Neural cell (in vitro differentiated cells): ENCODE data around the gene OR5D16. TPM values are rescaled to one million over a fixed set of nuclear protein-coding genes. Genes with fewer than 3 reads are reported as not detected.

Experiments used
- H2AFZ ChIP-seq: fragments of 200-600, 300-800 bp; sonication (generic), shearing (Covaris generic); 2 replicates; pipeline ENCODE4 v1.6.0; 2014; ENCODE audit warnings: low read depth, mild to moderate bottlenecking, antibody characterized with exemption, low read length, moderate library complexity
- H3F3A ChIP-seq: fragments of 200-600 bp; shearing (Covaris generic); 2 replicates; pipeline ENCODE4 v1.6.1; 2016; ENCODE audit warnings: mild to moderate bottlenecking, moderate library complexity, mixed read lengths, antibody characterized with exemption, low read length; ENCODE audit not compliant: insufficient read depth, poor library complexity, severe bottlenecking
- H3K27ac ChIP-seq: fragments of 200-600, 300-800 bp; sonication (generic), shearing (Covaris generic); 2 replicates; pipeline ENCODE4 v1.5.1; 2014; ENCODE audit warnings: mild to moderate bottlenecking, low read length, moderate library complexity
- H3K27me3 ChIP-seq: fragments of 300-800, 200-600 bp; sonication (generic), shearing (Covaris generic); 2 replicates; pipeline ENCODE4 v1.6.0; 2014; ENCODE audit warnings: mild to moderate bottlenecking, low read depth, low read length, moderate library complexity; ENCODE audit not compliant: insufficient read depth
- H3K36me3 ChIP-seq: fragments of 300-800, 200-600 bp; sonication (generic), shearing (Covaris generic); 2 replicates; pipeline ENCODE4 v1.5.1; 2014; ENCODE audit warnings: mild to moderate bottlenecking, antibody characterized with exemption, low read length, moderate library complexity; ENCODE audit not compliant: insufficient read depth
- H3K4me2 ChIP-seq: fragments of 300-800, 200-600 bp; sonication (generic), shearing (Covaris generic); 2 replicates; pipeline ENCODE4 v1.6.0; 2014; ENCODE audit warnings: mild to moderate bottlenecking, low read length
- H3K4me3 ChIP-seq: fragments of 300-800, 200-600 bp; sonication (generic), shearing (Covaris generic); 2 replicates; pipeline ENCODE4 v1.5.1; 2014; ENCODE audit warnings: mild to moderate bottlenecking, low read length, moderate library complexity
- H3K79me2 ChIP-seq: fragments of 200-600 bp; shearing (Covaris generic); replicated peaks from 2 replicates; pipeline ENCODE4 v1.6.0; 2014; ENCODE audit warnings: mild to moderate bottlenecking, low read length, moderate library complexity; ENCODE audit not compliant: insufficient read depth
- H3K9ac ChIP-seq: fragments of 300-800, 200-600 bp; sonication (generic), shearing (Covaris generic); 2 replicates; pipeline ENCODE4 v1.6.1; 2016; ENCODE audit warnings: mild to moderate bottlenecking, low read length, mixed read lengths
- H3K9me2 ChIP-seq: fragments of 200-600 bp; shearing (Covaris generic); 2 replicates; pipeline ENCODE4 v1.6.1; 2016; ENCODE audit warnings: mild to moderate bottlenecking, low read length, mixed read lengths; ENCODE audit not compliant: insufficient read depth
- H3K9me3 ChIP-seq: fragments of 200-600, 300-800 bp; sonication (generic), shearing (Covaris generic); 2 replicates; pipeline ENCODE4 v1.6.1; 2016; ENCODE audit warnings: mild to moderate bottlenecking, mixed run types, low read length, moderate library complexity, mixed read lengths
- H4K20me1 ChIP-seq: fragments of 200-600 bp; shearing (Covaris generic); 2 replicates; pipeline ENCODE4 v1.6.1; 2016; ENCODE audit warnings: mild to moderate bottlenecking, mixed run types; ENCODE audit not compliant: insufficient read depth
- EP300 ChIP-seq: fragments of 450-650 bp; conservative IDR thresholded peaks from 2 replicates; pipeline ENCODE4 v1.6.1; 2014; ENCODE audit warnings: antibody characterized with exemption, mild to moderate bottlenecking, moderate library complexity; ENCODE audit not compliant: poor library complexity, severe bottlenecking
- EZH2 ChIP-seq: fragments of 200-600, 300-800 bp; shearing (Covaris generic), sonication (generic); IDR thresholded peaks from 2 replicates; pipeline ENCODE4 v1.6.1; 2014; ENCODE audit warnings: antibody characterized with exemption, low read length, borderline replicate concordance, mild to moderate bottlenecking; ENCODE audit not compliant: insufficient read depth, poor library complexity, severe bottlenecking
- MXI1 ChIP-seq: fragments of 450-650 bp; conservative IDR thresholded peaks from 2 replicates; pipeline ENCODE4 v1.6.1; 2014; ENCODE audit warnings: antibody characterized with exemption, mild to moderate bottlenecking; ENCODE audit not compliant: poor library complexity, severe bottlenecking
- POLR2AphosphoS5 ChIP-seq: IDR thresholded peaks from 2 replicates; pipeline ENCODE4 v1.6.1; 2012
- RAD21 ChIP-seq: fragments of 450-650 bp; conservative IDR thresholded peaks from 2 replicates; pipeline ENCODE4 v1.6.1; 2014; ENCODE audit warnings: antibody characterized with exemption, mild to moderate bottlenecking, moderate library complexity
- SMC3 ChIP-seq: fragments of 450-650 bp; conservative IDR thresholded peaks from 2 replicates; pipeline ENCODE4 v1.6.1; 2014; ENCODE audit warnings: antibody characterized with exemption, mild to moderate bottlenecking, moderate library complexity; ENCODE audit not compliant: poor library complexity
- TAF1 ChIP-seq: IDR thresholded peaks from 2 replicates; pipeline ENCODE4 v1.6.1; 2012; ENCODE audit warnings: low read depth
- polyA plus RNA-seq: library from polyadenylated mRNA; depleted of rRNA; stranded (reverse); fragments of >200 nt; gene quantifications from 2 replicates; pipeline ENCODE4 v1.2.3, GENCODE V29; 2014
- TF ChIP-seq, protein P1 (sequence below): fragments of 450-650 bp; IDR thresholded peaks from 2 replicates; pipeline ENCODE4 v1.5.1; 2014; ENCODE audit warnings: antibody characterized with exemption, mild to moderate bottlenecking, moderate library complexity; ENCODE audit not compliant: poor library complexity, severe bottlenecking
- TF ChIP-seq, protein P2 (sequence below): IDR thresholded peaks from 2 replicates; pipeline ENCODE4 v1.6.1; 2012; ENCODE audit warnings: borderline replicate concordance

OR5D16 gene
- polyA plus RNA-seq, 1 donor from 2014 or later: not detected

DNA sequence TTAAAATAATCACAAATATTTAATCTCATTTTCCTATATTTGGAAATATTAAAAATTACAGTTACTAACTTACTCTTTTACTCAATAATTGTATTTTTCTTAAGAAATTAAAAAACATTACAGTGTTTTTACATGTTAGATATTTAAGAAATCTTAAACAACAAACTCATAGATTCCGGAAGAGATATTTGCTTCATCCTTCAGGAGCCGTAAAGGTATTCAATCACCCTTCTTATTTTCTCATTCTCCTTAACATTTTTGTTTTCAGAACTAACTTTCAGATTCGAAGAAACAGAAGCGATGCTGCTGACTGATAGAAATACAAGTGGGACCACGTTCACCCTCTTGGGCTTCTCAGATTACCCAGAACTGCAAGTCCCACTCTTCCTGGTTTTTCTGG lies 19.2 kb upstream of the OR5D16 start, which contains the start of gene OR5D18:
Gene OR5D18, plus strand, starts transcription at position 301 of the 400 bp plus-strand sequence. Its CDS starts 0 bp downstream, at position 301.
- Histone ChIP-seq H3K36me3 (no peaks in the 10 kb centered on the region), H3K27me3 (no peaks in the 10 kb centered on the region), H3K27ac (no peak within 1 kb of the TSS), H3K9ac (no peak within 1 kb of the TSS), H3K4me3 (no peak within 1 kb of the TSS), H3K79me2 (no peaks in the 10 kb centered on the region), H3F3A (no peaks in the 10 kb centered on the region), H3K9me3 (no peaks in the 10 kb centered on the region), H3K4me2 (no peak within 1 kb of the TSS), H4K20me1 (no peaks in the 10 kb centered on the region), H2AFZ (no peak within 1 kb of the TSS), H3K9me2 (no peaks in the 10 kb centered on the region)
- no peak for TF ChIP-seq MXI1
- no peak for TF ChIP-seq POLR2AphosphoS5
- TF ChIP-seq, protein P1, sequence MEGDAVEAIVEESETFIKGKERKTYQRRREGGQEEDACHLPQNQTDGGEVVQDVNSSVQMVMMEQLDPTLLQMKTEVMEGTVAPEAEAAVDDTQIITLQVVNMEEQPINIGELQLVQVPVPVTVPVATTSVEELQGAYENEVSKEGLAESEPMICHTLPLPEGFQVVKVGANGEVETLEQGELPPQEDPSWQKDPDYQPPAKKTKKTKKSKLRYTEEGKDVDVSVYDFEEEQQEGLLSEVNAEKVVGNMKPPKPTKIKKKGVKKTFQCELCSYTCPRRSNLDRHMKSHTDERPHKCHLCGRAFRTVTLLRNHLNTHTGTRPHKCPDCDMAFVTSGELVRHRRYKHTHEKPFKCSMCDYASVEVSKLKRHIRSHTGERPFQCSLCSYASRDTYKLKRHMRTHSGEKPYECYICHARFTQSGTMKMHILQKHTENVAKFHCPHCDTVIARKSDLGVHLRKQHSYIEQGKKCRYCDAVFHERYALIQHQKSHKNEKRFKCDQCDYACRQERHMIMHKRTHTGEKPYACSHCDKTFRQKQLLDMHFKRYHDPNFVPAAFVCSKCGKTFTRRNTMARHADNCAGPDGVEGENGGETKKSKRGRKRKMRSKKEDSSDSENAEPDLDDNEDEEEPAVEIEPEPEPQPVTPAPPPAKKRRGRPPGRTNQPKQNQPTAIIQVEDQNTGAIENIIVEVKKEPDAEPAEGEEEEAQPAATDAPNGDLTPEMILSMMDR: no peak
- TF ChIP-seq, protein P2, sequence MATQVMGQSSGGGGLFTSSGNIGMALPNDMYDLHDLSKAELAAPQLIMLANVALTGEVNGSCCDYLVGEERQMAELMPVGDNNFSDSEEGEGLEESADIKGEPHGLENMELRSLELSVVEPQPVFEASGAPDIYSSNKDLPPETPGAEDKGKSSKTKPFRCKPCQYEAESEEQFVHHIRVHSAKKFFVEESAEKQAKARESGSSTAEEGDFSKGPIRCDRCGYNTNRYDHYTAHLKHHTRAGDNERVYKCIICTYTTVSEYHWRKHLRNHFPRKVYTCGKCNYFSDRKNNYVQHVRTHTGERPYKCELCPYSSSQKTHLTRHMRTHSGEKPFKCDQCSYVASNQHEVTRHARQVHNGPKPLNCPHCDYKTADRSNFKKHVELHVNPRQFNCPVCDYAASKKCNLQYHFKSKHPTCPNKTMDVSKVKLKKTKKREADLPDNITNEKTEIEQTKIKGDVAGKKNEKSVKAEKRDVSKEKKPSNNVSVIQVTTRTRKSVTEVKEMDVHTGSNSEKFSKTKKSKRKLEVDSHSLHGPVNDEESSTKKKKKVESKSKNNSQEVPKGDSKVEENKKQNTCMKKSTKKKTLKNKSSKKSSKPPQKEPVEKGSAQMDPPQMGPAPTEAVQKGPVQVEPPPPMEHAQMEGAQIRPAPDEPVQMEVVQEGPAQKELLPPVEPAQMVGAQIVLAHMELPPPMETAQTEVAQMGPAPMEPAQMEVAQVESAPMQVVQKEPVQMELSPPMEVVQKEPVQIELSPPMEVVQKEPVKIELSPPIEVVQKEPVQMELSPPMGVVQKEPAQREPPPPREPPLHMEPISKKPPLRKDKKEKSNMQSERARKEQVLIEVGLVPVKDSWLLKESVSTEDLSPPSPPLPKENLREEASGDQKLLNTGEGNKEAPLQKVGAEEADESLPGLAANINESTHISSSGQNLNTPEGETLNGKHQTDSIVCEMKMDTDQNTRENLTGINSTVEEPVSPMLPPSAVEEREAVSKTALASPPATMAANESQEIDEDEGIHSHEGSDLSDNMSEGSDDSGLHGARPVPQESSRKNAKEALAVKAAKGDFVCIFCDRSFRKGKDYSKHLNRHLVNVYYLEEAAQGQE: no peak
- no peak for TF ChIP-seq TAF1
- no peak for TF ChIP-seq EP300
- no peak for TF ChIP-seq RAD21
- TF ChIP-seq EZH2: no peak
- no peak for TF ChIP-seq SMC3

DNA sequence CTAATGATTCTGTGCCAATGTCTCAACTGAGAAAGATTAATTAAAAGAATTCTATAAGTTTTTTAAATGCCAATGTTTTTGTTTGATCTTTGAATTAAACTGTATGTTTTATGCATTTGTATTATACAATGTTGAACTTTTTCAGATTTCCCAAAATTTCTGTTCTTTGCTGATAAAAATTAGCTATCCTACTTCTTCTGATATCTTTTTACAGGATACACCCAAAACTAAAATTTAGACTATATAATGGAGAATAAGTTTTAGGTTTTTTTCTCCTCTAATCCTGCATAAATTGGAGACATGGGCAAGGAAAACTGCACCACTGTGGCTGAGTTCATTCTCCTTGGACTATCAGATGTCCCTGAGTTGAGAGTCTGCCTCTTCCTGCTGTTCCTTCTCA lies 11.6 kb upstream of the OR5D16 start, which contains the start of gene OR5L2:
Gene OR5L2, plus strand, starts transcription at position 301 of the 400 bp plus-strand sequence. Its CDS starts 0 bp downstream, at position 301.
- no peak within 1 kb of the TSS for H3K4me3 ChIP-seq
- H3K9ac ChIP-seq: no peak within 1 kb of the TSS
- no peaks in the 10 kb centered on the region for H3K79me2 ChIP-seq
- no peaks in the 10 kb centered on the region for H4K20me1 ChIP-seq
- TF ChIP-seq RAD21 (no peak), POLR2AphosphoS5 (no peak), EZH2 (no peak), MXI1 (no peak), SMC3 (no peak), EP300 (no peak), TAF1 (no peak)
- TF ChIP-seq, protein P1: no peak
- TF ChIP-seq, protein P2: no peak
- no peaks in the 10 kb centered on the region for H3K27me3 ChIP-seq
- H3K36me3 ChIP-seq: no peaks in the 10 kb centered on the region
- H2AFZ ChIP-seq: no peak within 1 kb of the TSS
- no peaks in the 10 kb centered on the region for H3K9me2 ChIP-seq
- no peak within 1 kb of the TSS for H3K4me2 ChIP-seq
- H3F3A ChIP-seq: no peaks in the 10 kb centered on the region
- no peak within 1 kb of the TSS for H3K27ac ChIP-seq
- no peaks in the 10 kb centered on the region for H3K9me3 ChIP-seq
